A673 (cell line): ENCODE measurements around the gene CLIC5. TPM values are rescaled to one million over a fixed set of nuclear protein-coding genes. Genes with fewer than 3 reads are reported as not detected.

Source experiments
- BruUV-seq: library from RNA; stranded (reverse); fragments of 400-500 nt; replicated peaks from 2 replicates; lab custom pipeline; 2021; lab: Mats Ljungman, UMichigan
- CTCF ChIA-PET: fragments of 300-600 bp; sonication (Branson Sonifier 250); formaldehyde crosslinking; loops from one replicate; lab custom pipeline; 2022; ENCODE audit warnings: antibody characterized with exemption; lab: Charles Lee
- POLR2A ChIA-PET: fragments of 300-600 bp; sonication (Branson Sonifier 250); formaldehyde crosslinking; loops from one replicate; lab custom pipeline; 2022; ENCODE audit warnings: antibody characterized with exemption; ENCODE audit not compliant: low non-redundant PET; lab: Charles Lee
- DNase-seq: peaks from one replicate; pipeline ENCODE4 v3.0.0-alpha.2; 2015; ENCODE audit warnings: low spot score
- H3K27ac ChIP-seq: fragments of 200-600 bp; sonication (generic); 2 replicates; pipeline ENCODE4 v1.5.1; 2016; ENCODE audit warnings: mixed run types, low read depth, mild to moderate bottlenecking, mixed read lengths, antibody characterized with exemption, low read length; ENCODE audit not compliant: poor library complexity, severe bottlenecking
- H3K27me3 ChIP-seq: fragments of 200-600 bp; sonication (generic); replicated peaks from 2 replicates; pipeline ENCODE4 v1.6.1; 2017; ENCODE audit warnings: mixed run types, low read depth, mild to moderate bottlenecking, mixed read lengths, antibody characterized with exemption, low read length; ENCODE audit not compliant: insufficient read depth, poor library complexity
- H3K36me3 ChIP-seq: fragments of 200-600 bp; sonication (generic); 2 replicates; pipeline ENCODE4 v1.6.1; 2016; ENCODE audit warnings: mixed run types, mild to moderate bottlenecking, mixed read lengths, antibody characterized with exemption, low read length; ENCODE audit not compliant: insufficient read depth, poor library complexity, severe bottlenecking
- H3K4me1 ChIP-seq: fragments of 200-600 bp; sonication (generic); 2 replicates; pipeline ENCODE4 v1.6.1; 2017; ENCODE audit warnings: mixed run types, mild to moderate bottlenecking, mixed read lengths, antibody characterized with exemption, low read length; ENCODE audit not compliant: insufficient read depth, poor library complexity, severe bottlenecking
- H3K4me3 ChIP-seq: fragments of 200-600 bp; sonication (generic); 2 replicates; pipeline ENCODE4 v1.5.1; 2016; ENCODE audit warnings: low read depth, mixed run types, mild to moderate bottlenecking, mixed read lengths, low read length; ENCODE audit not compliant: poor library complexity, severe bottlenecking
- H3K9me3 ChIP-seq: fragments of 200-600 bp; sonication (generic); 2 replicates; pipeline ENCODE4 v1.6.1; 2016; ENCODE audit warnings: mixed run types, low read depth, mild to moderate bottlenecking, mixed read lengths, antibody characterized with exemption, low read length; ENCODE audit not compliant: poor library complexity, severe bottlenecking
- CTCF ChIP-seq: fragments of 300-800, 200-600 bp; sonication (generic); conservative IDR thresholded peaks from 2 replicates; pipeline ENCODE4 v1.5.1; 2017; ENCODE audit warnings: low read depth, mild to moderate bottlenecking, antibody characterized with exemption, low read length, moderate library complexity, mixed read lengths
- EZH2 ChIP-seq: fragments of 200-600 bp; sonication (generic); IDR thresholded peaks from 2 replicates; pipeline ENCODE4 v1.6.1; 2017; ENCODE audit warnings: borderline replicate concordance, low read depth, mild to moderate bottlenecking, mixed read lengths, antibody characterized with exemption, low read length; ENCODE audit not compliant: poor library complexity, severe bottlenecking
- intact Hi-C: fragments of 100-400 bp; cut with micrococcal nuclease; formaldehyde crosslinking; loops from one replicate; pipeline ENCODE4 v1.10.0; 2022; ENCODE audit not compliant: unreplicated experiment
- total RNA-seq: library from RNA; stranded (reverse); gene quantifications from 2 replicates; pipeline ENCODE4 v1.2.3, GENCODE V29; 2021

CLIC5 gene
- total RNA-seq, 1 experiment from 2014 or later, result not detected

- TF ChIP-seq EZH2 (no peak), CTCF (no peak)
- Histone ChIP-seq H3K27ac (no peak overlapping the region), H3K27me3 (no peaks in the 10 kb centered on the region), H3K9me3 (no peaks in the 10 kb centered on the region), H3K36me3 (no peaks in the 10 kb centered on the region), H3K4me1 (no peaks in the 10 kb centered on the region), H3K4me3 (no peak overlapping the region)
- ChIA-PET CTCF (no interaction called here), POLR2A (no interaction called here)
- DNase-seq, result no peak
- BruUV-seq, result no TSS peak
- intact Hi-C loops, result no loop called here
Measured at GRCh38 chr6:45916692-45917091, 99.0 kb downstream of the CLIC5 start.

- H3K4me3 ChIP-seq, result no peak overlapping the region
- H3K36me3 ChIP-seq, result no peaks in the 10 kb centered on the region
- no peak for DNase-seq
- H3K9me3 ChIP-seq, result no peaks in the 10 kb centered on the region
- H3K4me1 ChIP-seq, result no peaks in the 10 kb centered on the region
- no peak for TF ChIP-seq CTCF
- H3K27ac ChIP-seq, result no peak overlapping the region
- H3K27me3 ChIP-seq, result no peaks in the 10 kb centered on the region
- BruUV-seq, result no TSS peak
- intact Hi-C loops, result no loop called here
- CTCF ChIA-PET, result no interaction called here
- POLR2A ChIA-PET, result no interaction called here
Measured at GRCh38 chr6:45915780-45916468, 99.7 kb downstream of the CLIC5 start.

GRCh38 chr6:45911691-45912090 is 104.0 kb downstream of the CLIC5 start:
- no peaks in the 10 kb centered on the region for H3K36me3 ChIP-seq
- intact Hi-C loops, result no loop called here
- ChIA-PET CTCF (no interaction called here), POLR2A (no interaction called here)
- DNase-seq, result no peak
- no peaks in the 10 kb centered on the region for H3K4me1 ChIP-seq
- BruUV-seq, result no TSS peak
- H3K27me3 ChIP-seq, result no peaks in the 10 kb centered on the region
- no peak overlapping the region for H3K27ac ChIP-seq
- no peaks in the 10 kb centered on the region for H3K9me3 ChIP-seq
- no peak for TF ChIP-seq CTCF
- no peak for TF ChIP-seq EZH2
- no peak overlapping the region for H3K4me3 ChIP-seq
